Esophagus muscularis mucosa (tissue), 3 donors: ENCODE data around the gene PRSS1.

Experiments
- CTCF ChIP-seq, 3 experiments: fragments of 200-600 bp in 2 of 3; fragments of 450-650 bp in 1 of 3; sonication (generic) in 2 of 3; IDR thresholded peaks; one replicate each; pipeline ENCODE4 v1.5.1; 2017 to 2019; ENCODE audit warnings: antibody characterized with exemption in 3 of 3, mild to moderate bottlenecking in 2 of 3, moderate library complexity in 1 of 3
- POLR2AphosphoS5 ChIP-seq, 2 donors: sonication (generic); formaldehyde crosslinking; IDR thresholded peaks; one replicate each; pipeline ENCODE4 v1.6.1; 2017; ENCODE audit warnings: antibody characterized with exemption in 2 of 2

DNA sequence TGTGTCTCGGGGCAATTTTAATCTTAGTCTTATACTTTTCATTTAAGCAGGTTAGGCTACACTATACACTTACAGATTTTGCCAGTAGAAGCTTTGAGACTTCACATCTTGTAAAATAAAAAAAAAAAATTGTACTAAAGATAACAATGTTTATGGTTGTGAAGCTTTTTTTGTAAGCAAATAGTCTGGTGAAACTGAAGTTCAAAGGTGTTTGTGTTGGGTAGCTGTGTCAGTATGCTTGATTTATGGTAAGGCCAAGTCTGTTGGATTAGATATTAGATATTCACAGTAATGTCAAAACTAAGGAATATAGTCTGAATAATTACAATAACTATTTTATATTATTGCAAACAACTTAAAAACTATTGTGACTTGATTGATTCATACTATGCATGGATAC, 31.0 kb upstream of the PRSS1 start:
- TF ChIP-seq CTCF (IDR thresholded peaks at IDR 0.05) (no peak), POLR2AphosphoS5 (IDR thresholded peaks at IDR 0.05) (no peak)
